Measurements from ENCODE around the gene HUNK. TPM values are rescaled to one million over a fixed set of nuclear protein-coding genes. Genes with fewer than 3 reads are reported as not detected.

The HUNK gene
- polyA plus RNA-seq, 1 donor (not counting 4 experiments of a cell fraction or from before 2014, with no cell fraction given): 0.03 TPM

- no peak for DNase-seq (ENCODE audit: low read depth, low spot score)
- dilution Hi-C loops (cut with MboI; ENCODE audit: extremely low pct_ligation_motif_present, low sequenced_read_pairs): no loop called here
- H3K9ac ChIP-seq (ENCODE audit: control insufficient read depth, extremely low read depth, insufficient read depth, low read length): no peak overlapping the region
- TF ChIP-seq CTCF (optimal IDR thresholded peaks at IDR 0.05 in 1 of 3, IDR thresholded peaks at IDR 0.05 in 1 of 3, conservative IDR thresholded peaks at IDR 0.05 in 1 of 3; ENCODE audit: extremely low read depth in 1 of 3, insufficient read depth in 2 of 3, low read length in 3 of 3) (no peak), EZH2 (IDR thresholded peaks at IDR 0.05; ENCODE audit: low read length) (no peak)
- H3K4me2 ChIP-seq (ENCODE audit: control insufficient read depth, extremely low read depth, insufficient read depth, low read depth, low read length): no peak overlapping the region
- no peaks in the 10 kb centered on the region for H4K20me1 ChIP-seq (ENCODE audit: control insufficient read depth, extremely low read depth, insufficient read depth, low read length)
- no peak overlapping the region for H2AFZ ChIP-seq (ENCODE audit: control insufficient read depth, low read length)
- no peaks in the 10 kb centered on the region for H3K36me3 ChIP-seq (ENCODE audit: control insufficient read depth in 2 of 2, extremely low read depth in 1 of 2, insufficient read depth in 2 of 2, low read length in 2 of 2)
- H3K4me3 ChIP-seq (ENCODE audit: control insufficient read depth in 2 of 3, extremely low read depth in 1 of 3, insufficient read depth in 2 of 3, low read depth in 1 of 3, low read length in 3 of 3): no peak overlapping the region
- FAIRE-seq: no peak
- H3K9me3 ChIP-seq (ENCODE audit: control insufficient read depth, low read depth, low read length): no peaks in the 10 kb centered on the region
- H3K27me3 ChIP-seq (ENCODE audit: control insufficient read depth, extremely low read depth, insufficient read depth, low read length): no peaks in the 10 kb centered on the region
- H3K4me1 ChIP-seq (ENCODE audit: control insufficient read depth, extremely low read depth, insufficient read depth, low read length): no peaks in the 10 kb centered on the region
- no peak overlapping the region for H3K27ac ChIP-seq (ENCODE audit: control insufficient read depth, insufficient read depth, low read length)
- no peaks in the 10 kb centered on the region for H3K9me1 ChIP-seq (ENCODE audit: control insufficient read depth, extremely low read depth, insufficient read depth, low read length)
- no peaks in the 10 kb centered on the region for H3K79me2 ChIP-seq (ENCODE audit: control insufficient read depth, insufficient read depth, low read length)
Measured at GRCh38 chr21:31900121-31900895, 27.5 kb downstream of the HUNK start.

- Histone ChIP-seq H3K9me1 (ENCODE audit: control insufficient read depth, extremely low read depth, insufficient read depth, low read length) (no peaks in the 10 kb centered on the region), H3K4me1 (ENCODE audit: control insufficient read depth, extremely low read depth, insufficient read depth, low read length) (no peaks in the 10 kb centered on the region), H3K27me3 (ENCODE audit: control insufficient read depth, extremely low read depth, insufficient read depth, low read length) (no peaks in the 10 kb centered on the region), H4K20me1 (ENCODE audit: control insufficient read depth, extremely low read depth, insufficient read depth, low read length) (no peaks in the 10 kb centered on the region), H2AFZ (ENCODE audit: control insufficient read depth, low read length) (no peak overlapping the region), H3K9me3 (ENCODE audit: control insufficient read depth, low read depth, low read length) (no peaks in the 10 kb centered on the region), H3K4me2 (ENCODE audit: control insufficient read depth, extremely low read depth, insufficient read depth, low read depth, low read length) (no peak overlapping the region), H3K27ac (ENCODE audit: control insufficient read depth, insufficient read depth, low read length) (no peak overlapping the region), H3K4me3 (ENCODE audit: control insufficient read depth in 2 of 3, extremely low read depth in 1 of 3, insufficient read depth in 2 of 3, low read depth in 1 of 3, low read length in 3 of 3) (no peak overlapping the region), H3K79me2 (ENCODE audit: control insufficient read depth, insufficient read depth, low read length) (no peaks in the 10 kb centered on the region), H3K9ac (ENCODE audit: control insufficient read depth, extremely low read depth, insufficient read depth, low read length) (no peak overlapping the region), H3K36me3 (ENCODE audit: control insufficient read depth in 2 of 2, extremely low read depth in 1 of 2, insufficient read depth in 2 of 2, low read length in 2 of 2) (no peaks in the 10 kb centered on the region)
- dilution Hi-C loops (cut with MboI; ENCODE audit: extremely low pct_ligation_motif_present, low sequenced_read_pairs): no loop called here
- FAIRE-seq (no peak), DNase-seq (ENCODE audit: low read depth, low spot score) (no peak)
- TF ChIP-seq EZH2 (IDR thresholded peaks at IDR 0.05; ENCODE audit: low read length) (no peak), CTCF (optimal IDR thresholded peaks at IDR 0.05 in 1 of 3, IDR thresholded peaks at IDR 0.05 in 1 of 3, conservative IDR thresholded peaks at IDR 0.05 in 1 of 3; ENCODE audit: extremely low read depth in 1 of 3, insufficient read depth in 2 of 3, low read length in 3 of 3) (no peak)
Measured at GRCh38 chr21:31901315-31901714, 28.5 kb downstream of the HUNK start.
